SK-N-SH treated with all-trans-retinoic acid at 6 μM for 48 hours (cell line): Measurements from ENCODE around the gene STAMBP.

Experiments
- ARNTL ChIP-seq: fragments of 450-650 bp; formaldehyde crosslinking; IDR thresholded peaks from 2 replicates; pipeline ENCODE4 v1.5.0; 2020; ENCODE audit warnings: low read depth, mild to moderate bottlenecking, moderate library complexity, borderline replicate concordance
- BACH2 ChIP-seq: fragments of 250-450 bp; sonication (Bioruptor Pico); IDR thresholded peaks from 2 replicates; pipeline ENCODE4 v1.9.0; 2021; ENCODE audit warnings: mild to moderate bottlenecking, borderline replicate concordance
- ESRRG ChIP-seq: fragments of 250-450 bp; sonication (Bioruptor Pico); IDR thresholded peaks from 2 replicates; pipeline ENCODE4 v1.6.1; 2021; ENCODE audit warnings: mild to moderate bottlenecking
- GLIS3 ChIP-seq: fragments of 250-450 bp; sonication (Bioruptor Pico); IDR thresholded peaks from 2 replicates; pipeline ENCODE4 v1.5.0; 2020; ENCODE audit warnings: mild to moderate bottlenecking, moderate library complexity
- OSR1 ChIP-seq: fragments of 250-450 bp; sonication (Bioruptor Pico); IDR thresholded peaks from 2 replicates; pipeline ENCODE4 v1.8.0; 2022; ENCODE audit warnings: moderate library complexity, mild to moderate bottlenecking, inconsistent platforms
- RARB ChIP-seq: fragments of 250-450 bp; sonication (Bioruptor Pico); IDR thresholded peaks from 2 replicates; pipeline ENCODE4 v1.8.0; 2021; ENCODE audit warnings: mild to moderate bottlenecking, moderate library complexity
- TOX ChIP-seq: fragments of 250-450 bp; sonication (Bioruptor Pico); IDR thresholded peaks from 2 replicates; pipeline ENCODE4 v1.8.0; 2021; ENCODE audit warnings: mild to moderate bottlenecking, moderate library complexity, borderline replicate concordance
- ZFP3 ChIP-seq: fragments of 250-450 bp; sonication (Bioruptor Pico); IDR thresholded peaks from 2 replicates; pipeline ENCODE4 v1.5.0; 2020; ENCODE audit warnings: mild to moderate bottlenecking, moderate library complexity
- ZFP30 ChIP-seq: fragments of 450-650 bp; formaldehyde crosslinking; IDR thresholded peaks from 2 replicates; pipeline ENCODE4 v1.5.0; 2022; ENCODE audit warnings: mild to moderate bottlenecking, moderate library complexity
- ZNF8 ChIP-seq: fragments of 450-650 bp; formaldehyde crosslinking; IDR thresholded peaks from 2 replicates; pipeline ENCODE4 v1.5.0; 2020; ENCODE audit warnings: mild to moderate bottlenecking, moderate library complexity
- TF ChIP-seq, protein P1 (sequence below): fragments of 250-450 bp; sonication (Bioruptor Pico); IDR thresholded peaks from 2 replicates; pipeline ENCODE4 v1.8.0; 2020; ENCODE audit warnings: mild to moderate bottlenecking, moderate library complexity, borderline replicate concordance
- TF ChIP-seq, protein P2 (sequence below): fragments of 250-450 bp; sonication (Bioruptor Pico); IDR thresholded peaks from 2 replicates; pipeline ENCODE4 v1.5.0; 2020; ENCODE audit warnings: mild to moderate bottlenecking, moderate library complexity

DNA sequence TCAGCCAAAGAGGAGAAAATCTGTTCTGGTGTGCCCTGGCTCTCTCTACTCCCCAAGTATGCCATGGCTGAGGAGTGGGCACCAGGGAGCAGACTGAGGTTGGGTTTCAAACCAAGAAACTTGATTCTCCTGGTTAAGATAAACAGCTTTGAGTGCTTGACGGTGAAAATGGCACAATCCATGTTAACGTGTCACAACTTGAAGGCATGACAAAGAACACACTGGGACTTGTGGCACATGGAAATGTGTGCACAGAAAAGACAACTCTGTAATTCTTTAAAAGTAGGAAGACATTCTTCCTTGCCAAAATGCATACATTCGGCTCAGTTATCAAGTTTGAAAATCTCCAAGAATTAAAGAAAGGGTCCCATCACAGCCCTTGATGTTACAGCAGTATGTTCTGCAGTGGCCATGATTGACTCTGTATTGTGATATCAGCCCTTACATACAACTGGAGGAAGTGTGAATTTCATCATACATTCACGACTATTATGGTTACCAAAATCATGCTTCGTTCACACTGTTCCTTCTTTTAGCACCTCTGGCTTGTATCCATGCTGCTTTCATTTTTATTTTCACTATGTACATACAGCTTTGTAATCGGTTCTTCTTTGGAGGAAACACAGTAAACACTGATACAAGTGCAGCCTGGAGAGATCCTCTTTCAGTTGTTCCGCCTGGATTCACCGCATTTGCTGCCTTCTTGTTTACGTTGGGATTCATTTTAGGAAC is 48.5 kb downstream of the STAMBP start:
- TF ChIP-seq RARB (CRISPR knock-in tag) (no peak), TOX (CRISPR knock-in tag) (no peak), ZFP3 (CRISPR knock-in tag) (no peak), ZNF8 (no peak), ZFP30 (no peak), GLIS3 (CRISPR knock-in tag) (no peak), BACH2 (CRISPR knock-in tag) (no peak), ESRRG (CRISPR knock-in tag) (no peak), ARNTL (CRISPR knock-in tag) (no peak), OSR1 (CRISPR knock-in tag) (no peak)
- TF ChIP-seq, protein P1, sequence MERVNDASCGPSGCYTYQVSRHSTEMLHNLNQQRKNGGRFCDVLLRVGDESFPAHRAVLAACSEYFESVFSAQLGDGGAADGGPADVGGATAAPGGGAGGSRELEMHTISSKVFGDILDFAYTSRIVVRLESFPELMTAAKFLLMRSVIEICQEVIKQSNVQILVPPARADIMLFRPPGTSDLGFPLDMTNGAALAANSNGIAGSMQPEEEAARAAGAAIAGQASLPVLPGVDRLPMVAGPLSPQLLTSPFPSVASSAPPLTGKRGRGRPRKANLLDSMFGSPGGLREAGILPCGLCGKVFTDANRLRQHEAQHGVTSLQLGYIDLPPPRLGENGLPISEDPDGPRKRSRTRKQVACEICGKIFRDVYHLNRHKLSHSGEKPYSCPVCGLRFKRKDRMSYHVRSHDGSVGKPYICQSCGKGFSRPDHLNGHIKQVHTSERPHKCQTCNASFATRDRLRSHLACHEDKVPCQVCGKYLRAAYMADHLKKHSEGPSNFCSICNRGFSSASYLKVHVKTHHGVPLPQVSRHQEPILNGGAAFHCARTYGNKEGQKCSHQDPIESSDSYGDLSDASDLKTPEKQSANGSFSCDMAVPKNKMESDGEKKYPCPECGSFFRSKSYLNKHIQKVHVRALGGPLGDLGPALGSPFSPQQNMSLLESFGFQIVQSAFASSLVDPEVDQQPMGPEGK = no peak
- TF ChIP-seq, protein P2, sequence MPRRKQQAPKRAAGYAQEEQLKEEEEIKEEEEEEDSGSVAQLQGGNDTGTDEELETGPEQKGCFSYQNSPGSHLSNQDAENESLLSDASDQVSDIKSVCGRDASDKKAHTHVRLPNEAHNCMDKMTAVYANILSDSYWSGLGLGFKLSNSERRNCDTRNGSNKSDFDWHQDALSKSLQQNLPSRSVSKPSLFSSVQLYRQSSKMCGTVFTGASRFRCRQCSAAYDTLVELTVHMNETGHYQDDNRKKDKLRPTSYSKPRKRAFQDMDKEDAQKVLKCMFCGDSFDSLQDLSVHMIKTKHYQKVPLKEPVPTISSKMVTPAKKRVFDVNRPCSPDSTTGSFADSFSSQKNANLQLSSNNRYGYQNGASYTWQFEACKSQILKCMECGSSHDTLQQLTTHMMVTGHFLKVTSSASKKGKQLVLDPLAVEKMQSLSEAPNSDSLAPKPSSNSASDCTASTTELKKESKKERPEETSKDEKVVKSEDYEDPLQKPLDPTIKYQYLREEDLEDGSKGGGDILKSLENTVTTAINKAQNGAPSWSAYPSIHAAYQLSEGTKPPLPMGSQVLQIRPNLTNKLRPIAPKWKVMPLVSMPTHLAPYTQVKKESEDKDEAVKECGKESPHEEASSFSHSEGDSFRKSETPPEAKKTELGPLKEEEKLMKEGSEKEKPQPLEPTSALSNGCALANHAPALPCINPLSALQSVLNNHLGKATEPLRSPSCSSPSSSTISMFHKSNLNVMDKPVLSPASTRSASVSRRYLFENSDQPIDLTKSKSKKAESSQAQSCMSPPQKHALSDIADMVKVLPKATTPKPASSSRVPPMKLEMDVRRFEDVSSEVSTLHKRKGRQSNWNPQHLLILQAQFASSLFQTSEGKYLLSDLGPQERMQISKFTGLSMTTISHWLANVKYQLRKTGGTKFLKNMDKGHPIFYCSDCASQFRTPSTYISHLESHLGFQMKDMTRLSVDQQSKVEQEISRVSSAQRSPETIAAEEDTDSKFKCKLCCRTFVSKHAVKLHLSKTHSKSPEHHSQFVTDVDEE = no peak
